NOMO-1 treated with dmso at 0.1 percent for 144 hours (cell line): ENCODE measurements around the gene DPT.

Experiments used
- DNase-seq: peaks from one replicate; lab custom pipeline; 2025; ENCODE audit not compliant: unreplicated experiment; lab: John Stamatoyannopoulos, UW

DPT gene

DNA sequence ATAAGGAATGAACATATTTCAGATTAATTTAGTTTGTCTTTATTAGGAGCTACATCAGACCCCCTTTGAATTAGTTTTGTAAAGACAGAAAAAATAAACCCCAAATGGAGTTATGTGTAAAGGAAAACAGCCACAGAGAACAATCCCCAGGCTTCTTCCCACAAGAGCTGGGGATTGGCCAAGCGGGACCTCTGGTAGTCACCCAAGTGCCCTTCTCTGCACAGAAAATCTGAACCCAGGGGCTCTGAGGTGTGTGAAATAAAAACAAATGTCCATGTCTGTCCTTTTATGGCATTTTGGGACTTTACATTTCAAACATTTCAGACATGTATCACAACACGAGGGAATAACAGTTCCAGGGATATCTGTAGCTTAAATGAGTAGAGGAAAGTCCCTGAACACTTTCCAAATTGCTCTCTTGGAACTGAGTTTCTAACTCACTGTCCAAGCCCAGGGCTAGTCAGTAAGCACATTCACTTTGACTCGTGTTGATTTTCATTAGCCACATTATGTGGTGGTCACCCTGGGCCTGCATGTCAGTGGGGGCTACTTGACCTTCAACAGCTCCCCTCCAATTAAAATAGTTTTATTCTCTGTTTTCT is 22.5 kb downstream of the DPT start:
- DNase-seq: no peak

- DNase-seq: no peak
Measured at GRCh38 chr1:168700575-168701268, 28.3 kb downstream of the DPT start.

DNA sequence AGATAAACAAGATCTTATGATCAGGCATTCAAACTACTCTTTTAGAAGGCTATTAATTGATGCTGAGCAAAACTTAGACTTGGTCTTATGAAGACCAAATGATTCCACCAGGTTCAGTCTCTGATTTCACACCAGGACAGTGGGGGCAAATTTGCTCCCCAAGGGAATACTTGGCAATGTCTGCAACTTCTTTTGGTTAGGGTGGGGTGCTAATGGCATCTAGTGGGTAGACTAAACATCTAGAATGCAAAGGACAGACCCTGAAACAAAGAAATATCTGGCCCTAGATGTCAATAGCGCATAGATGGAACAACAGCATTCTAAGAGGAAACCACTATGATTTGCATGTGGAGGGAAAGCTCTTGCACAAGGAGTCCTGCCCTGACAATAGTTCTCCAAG is 30.6 kb downstream of the DPT start:
- DNase-seq: no peak

DNA sequence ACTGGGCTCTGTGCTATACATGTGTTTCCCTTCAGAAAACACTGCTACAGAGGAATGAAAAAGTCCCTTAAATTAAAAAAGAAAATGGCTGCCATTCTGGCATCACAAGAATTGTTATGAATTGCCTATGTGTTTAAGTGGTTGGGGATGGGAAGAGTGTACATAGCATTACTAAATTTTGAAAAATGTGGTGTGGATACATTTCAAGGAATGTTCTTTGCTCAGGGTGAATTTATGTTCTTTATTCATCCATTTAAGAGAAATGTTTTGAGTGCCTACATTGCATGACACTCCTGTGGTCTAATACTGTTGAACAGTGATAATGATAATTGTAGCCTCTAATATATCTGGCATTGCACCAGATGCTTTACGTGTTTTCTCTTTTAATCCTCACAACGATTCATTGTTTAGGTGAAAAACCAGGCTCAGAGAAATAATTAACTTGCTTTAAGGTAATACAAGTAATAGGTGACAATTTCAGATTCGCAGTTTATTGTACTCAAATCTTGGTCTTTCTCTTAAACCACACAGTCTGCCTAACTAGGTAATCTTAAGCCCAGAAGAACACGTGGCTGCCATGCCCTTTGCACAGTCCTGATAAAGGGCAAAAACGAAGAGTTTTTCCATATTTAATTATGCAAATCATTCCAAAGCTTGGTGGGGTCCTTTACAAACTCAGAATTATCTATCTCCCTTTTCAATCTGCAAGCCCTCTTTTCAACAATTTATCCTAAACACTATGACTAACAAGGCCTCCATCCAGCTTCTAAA is 31.5 kb downstream of the DPT start:
- no peak for DNase-seq

GRCh38 chr1:168696125-168696760 is 32.8 kb downstream of the DPT start:
- no peak for DNase-seq

DNA sequence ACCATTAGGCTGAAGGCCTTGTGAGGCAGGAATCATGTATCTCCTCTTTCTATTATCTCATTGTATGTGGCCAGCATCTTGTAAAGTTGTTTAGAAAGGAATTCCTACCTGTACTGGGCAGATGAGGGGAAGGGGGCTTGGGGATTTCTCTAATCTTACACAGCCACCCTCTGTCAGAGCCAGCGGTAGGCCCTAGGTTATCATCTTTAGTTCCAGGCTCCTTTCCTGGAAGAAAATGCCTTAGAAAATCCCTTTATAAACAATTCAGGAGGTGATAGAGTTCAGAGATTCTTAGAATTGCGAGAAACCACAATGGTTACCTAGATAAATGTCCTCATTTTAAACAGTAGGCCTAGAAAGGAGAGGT is 35.2 kb downstream of the DPT start:
- DNase-seq: no peak

GRCh38 chr1:168693197-168693871 is 35.7 kb downstream of the DPT start:
- no peak for DNase-seq

GRCh38 chr1:168692472-168692871 is 36.5 kb downstream of the DPT start:
- DNase-seq: no peak

- no peak for DNase-seq
Measured at GRCh38 chr1:168691541-168691940, 37.5 kb downstream of the DPT start.

- no peak for DNase-seq
Measured at GRCh38 chr1:168689726-168690602, 39.0 kb downstream of the DPT start.

DNA sequence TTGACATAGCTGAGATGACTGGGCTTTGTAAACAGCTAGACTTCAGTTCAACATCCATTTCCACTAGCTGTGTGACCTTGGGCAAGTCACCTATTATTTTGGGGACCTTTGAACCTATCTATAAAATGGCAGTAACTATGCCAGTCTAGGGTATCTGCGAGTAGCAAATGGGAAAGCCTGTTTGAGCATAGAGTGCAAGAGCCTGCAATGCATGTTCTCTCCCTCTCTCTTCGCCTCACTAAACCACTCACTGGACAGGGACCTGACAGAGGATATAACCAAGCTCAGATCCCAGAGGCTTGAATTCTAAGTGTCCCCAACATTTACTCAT is 39.7 kb downstream of the DPT start:
- no peak for DNase-seq

GRCh38 chr1:168688644-168689326 is 40.2 kb downstream of the DPT start:
- DNase-seq: no peak

DNA sequence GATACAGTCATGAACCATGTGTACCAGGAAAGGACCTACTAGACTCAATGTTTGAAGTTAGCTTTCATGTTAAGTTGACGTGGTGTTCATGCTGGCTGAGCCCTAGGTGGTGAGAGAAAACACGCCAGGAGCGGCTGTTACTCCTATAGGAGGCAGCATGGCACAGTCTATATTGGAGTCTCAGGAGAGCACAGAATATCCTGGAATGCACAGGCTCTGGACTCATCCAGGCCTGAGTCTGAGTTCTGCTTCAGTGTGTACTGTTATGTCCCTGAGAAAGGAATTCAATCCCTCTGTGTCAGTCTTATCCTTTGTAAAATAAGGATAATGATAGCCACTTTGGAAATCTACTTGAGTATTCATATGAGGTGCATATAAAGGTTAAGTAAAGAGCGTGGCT is 41.2 kb downstream of the DPT start:
- no peak for DNase-seq

DNA sequence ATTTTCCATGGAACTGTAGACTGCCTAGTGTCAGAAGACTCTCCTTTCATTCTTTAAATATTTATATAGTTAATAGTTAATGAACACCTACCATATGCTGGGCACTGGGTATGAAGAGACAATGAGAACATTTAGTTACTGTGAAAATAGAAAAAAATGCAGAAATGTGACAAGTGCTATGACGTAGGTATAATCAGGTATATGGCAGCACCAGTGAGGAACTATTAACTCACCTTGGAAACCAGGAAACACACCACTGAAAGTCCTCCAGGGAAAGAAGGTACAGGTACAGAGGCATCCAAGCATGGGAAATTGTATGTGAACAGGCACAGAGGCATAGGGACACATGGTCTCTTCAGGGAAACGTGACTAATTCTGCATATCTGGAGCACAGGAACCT is 42.3 kb downstream of the DPT start:
- DNase-seq: no peak

DNA sequence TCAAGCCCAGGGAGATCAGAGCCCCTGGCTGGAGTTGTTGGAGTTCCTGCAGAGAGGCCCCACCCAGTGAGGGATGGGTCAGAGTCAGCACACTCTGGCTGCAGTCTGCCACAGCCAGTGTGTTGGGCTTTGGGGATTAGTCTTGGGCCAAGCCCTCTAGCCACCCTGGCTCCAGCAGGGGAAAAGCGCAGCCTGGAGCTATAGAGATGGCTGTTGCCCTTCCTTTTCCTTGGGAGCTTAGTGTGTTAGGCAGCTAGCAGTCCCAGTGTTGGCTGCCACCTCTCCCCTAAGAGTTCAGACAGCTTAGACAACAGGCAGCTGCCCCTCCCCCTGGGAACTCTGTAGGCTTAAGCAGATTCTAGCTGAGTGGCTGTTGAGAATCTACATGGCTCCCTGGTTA is 45.1 kb downstream of the DPT start:
- DNase-seq: no peak

DNA sequence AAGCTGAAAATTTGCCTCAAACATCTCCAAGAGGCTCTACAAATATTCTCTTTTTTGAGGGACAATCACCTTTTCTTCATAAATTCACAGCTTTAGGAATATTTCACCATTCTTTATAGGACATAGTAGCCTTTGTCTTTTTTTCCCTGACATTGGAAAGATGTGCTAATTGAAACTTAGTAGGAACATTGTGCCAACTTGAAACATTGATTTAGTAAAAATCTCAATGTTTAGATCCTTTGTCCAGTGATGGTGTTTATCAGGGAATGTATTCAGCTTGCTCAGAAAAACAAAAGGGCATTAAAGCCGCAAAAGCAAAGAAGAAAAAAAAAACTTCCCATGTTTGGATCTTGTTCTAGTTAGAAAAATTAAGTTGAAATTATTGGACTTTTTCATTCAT is 52.1 kb downstream of the DPT start:
- no peak for DNase-seq

GRCh38 chr1:168676029-168676812 is 52.8 kb downstream of the DPT start:
- no peak for DNase-seq

- DNase-seq: no peak
Measured at GRCh38 chr1:168673974-168674683, 54.9 kb downstream of the DPT start.

- no peak for DNase-seq
Measured at GRCh38 chr1:168672278-168672677, 56.7 kb downstream of the DPT start.
